ENCODE data around the gene KRTAP12-2. TPM values are rescaled to one million over a fixed set of nuclear protein-coding genes. Genes with fewer than 3 reads are reported as not detected.
"Not testable (repeated sequence)": the region's sequence is repeated elsewhere in the genome, so short reads cannot be mapped to it uniquely, and the experiment has no call there.

The KRTAP12-2 gene
- total RNA-seq, 1 donor from 2014 or later = not detected

GRCh38 chr21:44627831-44628233 lies 38.9 kb downstream of the KRTAP12-2 start:
- DNase-seq (ENCODE audit: low spot score) = not testable (repeated sequence)

- not testable (repeated sequence) for DNase-seq (ENCODE audit: low spot score)
Observed at GRCh38 chr21:44627181-44627822, 39.4 kb downstream of the KRTAP12-2 start.

GRCh38 chr21:44626673-44627143 lies 40.0 kb downstream of the KRTAP12-2 start, which contains the start of gene KRTAP10-9:
TSS of gene KRTAP10-9 (plus strand) at chr21:44627093. CDS start at chr21:44627172, 79 bp downstream.
- no peak for DNase-seq (ENCODE audit: low spot score)

GRCh38 chr21:44626262-44626661 lies 40.5 kb downstream of the KRTAP12-2 start:
- DNase-seq (ENCODE audit: low spot score) = no peak

GRCh38 chr21:44625756-44626155 lies 41.0 kb downstream of the KRTAP12-2 start:
- DNase-seq (ENCODE audit: low spot score) = no peak

- DNase-seq (ENCODE audit: low spot score) = no peak
Observed at GRCh38 chr21:44623575-44623974, 43.2 kb downstream of the KRTAP12-2 start.

GRCh38 chr21:44619886-44620285 lies 46.8 kb downstream of the KRTAP12-2 start:
- no peak for DNase-seq (ENCODE audit: low spot score)

GRCh38 chr21:44618909-44619308 lies 47.8 kb downstream of the KRTAP12-2 start:
- no peak for DNase-seq (ENCODE audit: low spot score)

GRCh38 chr21:44618504-44618903 lies 48.2 kb downstream of the KRTAP12-2 start:
- no peak for DNase-seq (ENCODE audit: low spot score)

- DNase-seq (ENCODE audit: low spot score) = no peak
Observed at GRCh38 chr21:44617071-44617501, 49.6 kb downstream of the KRTAP12-2 start.

- DNase-seq (ENCODE audit: low spot score) = no peak
Observed at GRCh38 chr21:44616591-44616926, 50.2 kb downstream of the KRTAP12-2 start.

Other genes starting within 250 kb of the KRTAP12-2 start
- 4.3 TPM for gene LRRC3, start 211.4 kb downstream of the KRTAP12-2 start, total RNA-seq (ENCODE audit: insufficient read depth, low replicate concordance)
- gene KRTAP10-1, start 126.7 kb downstream of the KRTAP12-2 start, total RNA-seq (ENCODE audit: insufficient read depth, low replicate concordance) = not detected
- not detected for gene KRTAP10-2, start 115.4 kb downstream of the KRTAP12-2 start, total RNA-seq (ENCODE audit: insufficient read depth, low replicate concordance)
- not detected for gene KRTAP10-3, start 108.1 kb downstream of the KRTAP12-2 start, total RNA-seq (ENCODE audit: insufficient read depth, low replicate concordance)
- gene KRTAP10-4, start 93.2 kb downstream of the KRTAP12-2 start, total RNA-seq (ENCODE audit: insufficient read depth, low replicate concordance) = 4.8 TPM
- gene KRTAP10-5, start 86.3 kb downstream of the KRTAP12-2 start, total RNA-seq (ENCODE audit: insufficient read depth, low replicate concordance) = not detected
- gene KRTAP10-6, start 74.4 kb downstream of the KRTAP12-2 start, total RNA-seq (ENCODE audit: insufficient read depth, low replicate concordance) = not detected
- gene KRTAP10-7, start 66.3 kb downstream of the KRTAP12-2 start, total RNA-seq (ENCODE audit: insufficient read depth, low replicate concordance) = not detected
- 0.72 TPM for gene KRTAP10-8, start 54.8 kb downstream of the KRTAP12-2 start, total RNA-seq (ENCODE audit: insufficient read depth, low replicate concordance)
- not detected for gene KRTAP10-9, start 39.8 kb downstream of the KRTAP12-2 start, total RNA-seq (ENCODE audit: insufficient read depth, low replicate concordance)
- gene KRTAP10-10, start 29.6 kb downstream of the KRTAP12-2 start, total RNA-seq (ENCODE audit: insufficient read depth, low replicate concordance) = not detected
- gene KRTAP10-11, start 20.5 kb downstream of the KRTAP12-2 start, total RNA-seq (ENCODE audit: insufficient read depth, low replicate concordance) = not detected
- gene KRTAP12-4, start 12.3 kb downstream of the KRTAP12-2 start, total RNA-seq (ENCODE audit: insufficient read depth, low replicate concordance) = not detected
- not detected for gene KRTAP12-3, start 9.0 kb downstream of the KRTAP12-2 start, total RNA-seq (ENCODE audit: insufficient read depth, low replicate concordance)
- not detected for gene KRTAP12-1, start 15.2 kb upstream of the KRTAP12-2 start, total RNA-seq (ENCODE audit: insufficient read depth, low replicate concordance)
- gene KRTAP10-12, start 30.2 kb upstream of the KRTAP12-2 start, total RNA-seq (ENCODE audit: insufficient read depth, low replicate concordance) = 4.1 TPM
- gene TSPEAR, start 44.6 kb upstream of the KRTAP12-2 start, total RNA-seq (ENCODE audit: insufficient read depth, low replicate concordance) = not detected
- 92.2 TPM for gene UBE2G2, start 134.9 kb upstream of the KRTAP12-2 start, total RNA-seq (ENCODE audit: insufficient read depth, low replicate concordance)
- gene SUMO3, start 151.1 kb upstream of the KRTAP12-2 start, total RNA-seq (ENCODE audit: insufficient read depth, low replicate concordance) = 49.4 TPM
- 347 TPM for gene PTTG1IP, start 206.8 kb upstream of the KRTAP12-2 start, total RNA-seq (ENCODE audit: insufficient read depth, low replicate concordance)

Measured in umbilical cord (tissue), 2 donors.